Endothelial cell of umbilical vein (primary cell): Measurements from ENCODE around the gene PDLIM3. TPM values are rescaled to one million over a fixed set of nuclear protein-coding genes. Genes with fewer than 3 reads are reported as not detected.

Experiments
- BruUV-seq: library from RNA; stranded (reverse); fragments of 400-500 nt; replicated peaks from 2 replicates; lab custom pipeline; 2021; lab: Mats Ljungman, UMichigan
- CTCF ChIA-PET: fragments of 300-600, 350-600 bp; sonication (Branson Sonifier 250); formaldehyde crosslinking; loops from one replicate; lab custom pipeline; 2021; ENCODE audit warnings: antibody characterized with exemption, inconsistent platforms; lab: Charles Lee
- POLR2A ChIA-PET: fragments of 300-600, 350-600 bp; sonication (Branson Sonifier 250); formaldehyde crosslinking; loops from one replicate; lab custom pipeline; 2021; ENCODE audit warnings: antibody characterized with exemption, inconsistent platforms; lab: Charles Lee
- DNase-seq: peaks from one replicate; pipeline ENCODE4 v3.0.0-alpha.2; 2011; ENCODE audit warnings: low read depth, low spot score
- FAIRE-seq: peaks from 2 replicates; lab custom pipeline; 2011; peaks lifted over from hg19 to GRCh38; lab: Jason Lieb, UNC
- H2AFZ ChIP-seq: 2 replicates; pipeline ENCODE4 v1.6.0; 2012; ENCODE audit warnings: low read depth, low read length, control low read depth, inconsistent platforms
- H3K27ac ChIP-seq: 2 replicates; pipeline ENCODE4 v1.5.1; 2011; ENCODE audit warnings: low read depth, mild to moderate bottlenecking, control low read depth, low read length, moderate library complexity; ENCODE audit not compliant: insufficient read depth
- H3K27me3 ChIP-seq, 2 experiments: 2 replicates each; pipeline versions ENCODE4 v1.6.0 to v1.6.1; 2011; ENCODE audit warnings: low read length in 2 of 2, mixed read lengths in 1 of 2; ENCODE audit not compliant: control insufficient read depth in 2 of 2, insufficient read depth in 2 of 2
- H3K36me3 ChIP-seq, 2 experiments: 2 replicates in 1 of 2; 3 replicates in 1 of 2; pipeline ENCODE4 v1.5.1; 2011; ENCODE audit warnings: low read length in 2 of 2, mild to moderate bottlenecking in 1 of 2, moderate library complexity in 1 of 2; ENCODE audit not compliant: control insufficient read depth in 2 of 2, insufficient read depth in 2 of 2; ENCODE audit errors: extremely low read depth in 1 of 2
- H3K4me1 ChIP-seq: 3 replicates; pipeline ENCODE4 v1.5.1; 2011; ENCODE audit warnings: mild to moderate bottlenecking, low read length; ENCODE audit not compliant: control insufficient read depth, insufficient read depth; ENCODE audit errors: extremely low read depth
- H3K4me2 ChIP-seq: 2 replicates; pipeline ENCODE4 v1.6.1; 2011; ENCODE audit warnings: low read length, control low read depth, mixed read lengths; ENCODE audit not compliant: insufficient read depth
- H3K4me3 ChIP-seq, 3 experiments: fragments of 200-600 bp in 1 of 3; sonication (generic), shearing (Covaris generic) in 1 of 3; replicated peaks in 1 of 3; 2 replicates each; pipeline ENCODE4 v1.5.1; 2011 to 2016; ENCODE audit warnings: control low read depth in 3 of 3, low read length in 3 of 3, mild to moderate bottlenecking in 2 of 3, inconsistent platforms in 1 of 3, low read depth in 1 of 3, moderate library complexity in 1 of 3; ENCODE audit not compliant: insufficient read depth in 1 of 3
- H3K79me2 ChIP-seq: 2 replicates; pipeline ENCODE4 v1.6.0; 2012; ENCODE audit warnings: low read length, inconsistent platforms; ENCODE audit not compliant: control insufficient read depth, insufficient read depth
- H3K9ac ChIP-seq: replicated peaks from 2 replicates; pipeline ENCODE3; 2011; ENCODE audit warnings: low read length, control low read depth; ENCODE audit not compliant: insufficient read depth; ENCODE audit errors: extremely low read depth
- H3K9me1 ChIP-seq: replicated peaks from 3 replicates; pipeline ENCODE4 v1.6.0; 2011; ENCODE audit warnings: mild to moderate bottlenecking, low read length; ENCODE audit not compliant: control insufficient read depth, insufficient read depth; ENCODE audit errors: extremely low read depth
- H3K9me3 ChIP-seq: replicated peaks from 2 replicates; pipeline ENCODE4 v1.5.1; 2012; ENCODE audit warnings: low read length, inconsistent platforms; ENCODE audit not compliant: control insufficient read depth, insufficient read depth
- H4K20me1 ChIP-seq: replicated peaks from 2 replicates; pipeline ENCODE3; 2011; ENCODE audit warnings: mild to moderate bottlenecking, low read length; ENCODE audit not compliant: control insufficient read depth, insufficient read depth; ENCODE audit errors: extremely low read depth
- EZH2 ChIP-seq: IDR thresholded peaks from 2 replicates; pipeline ENCODE4 v1.6.1; 2012; ENCODE audit warnings: borderline replicate concordance, low read depth, mild to moderate bottlenecking, moderate library complexity, low read length, inconsistent platforms; ENCODE audit not compliant: severe bottlenecking
- FOS ChIP-seq: IDR thresholded peaks from 2 replicates; pipeline ENCODE4 v1.6.1; 2011; ENCODE audit warnings: mild to moderate bottlenecking, low read length, moderate library complexity, borderline replicate concordance; ENCODE audit not compliant: insufficient read depth
- GATA2 ChIP-seq: IDR thresholded peaks from 2 replicates; pipeline ENCODE4 v1.7.0; 2011; ENCODE audit warnings: low read depth, mild to moderate bottlenecking, moderate library complexity, mixed read lengths, low read length; ENCODE audit not compliant: insufficient read length, insufficient read depth
- JUN ChIP-seq: IDR thresholded peaks from 2 replicates; pipeline ENCODE4 v1.6.1; 2011; ENCODE audit warnings: borderline replicate concordance, low read depth; ENCODE audit not compliant: insufficient read length, insufficient read depth
- MYC ChIP-seq: IDR thresholded peaks from one replicate; pipeline ENCODE4 v1.6.1; 2011; ENCODE audit warnings: mild to moderate bottlenecking, low read depth, low read length
- POLR2A ChIP-seq: IDR thresholded peaks from 2 replicates; pipeline ENCODE4 v1.6.1; 2012; ENCODE audit warnings: low read depth, mild to moderate bottlenecking, control low read depth, low read length
- POLR2AphosphoS5 ChIP-seq: IDR thresholded peaks from 2 replicates; pipeline ENCODE4 v1.6.1; 2012; ENCODE audit warnings: low read depth, mild to moderate bottlenecking, control low read depth, low read length, moderate library complexity; ENCODE audit not compliant: insufficient read depth
- dilution Hi-C: fragments of 300-500 bp; cut with MboI; formaldehyde crosslinking; loops from one replicate; pipeline ENCODE4 v1.15.0; 2019; ENCODE audit warnings: low sequenced_read_pairs; ENCODE audit not compliant: extremely low pct_ligation_motif_present
- intact Hi-C: fragments of 100-400 bp; cut with micrococcal nuclease; formaldehyde crosslinking; loops from one replicate; pipeline ENCODE4 v1.10.0; 2022
- polyA plus RNA-seq, 4 experiments: library from polyadenylated mRNA; depleted of rRNA in 3 of 4; stranded (reverse) in 3 of 4; unstranded in 1 of 4; fragments of >200 nt; gene quantifications; 2 replicates each; pipeline versions ENCODE4 v1.2.1 to v1.2.3, GENCODE V29; 2011 to 2012; ENCODE audit warnings: missing spikeins in 1 of 4
- total RNA-seq: library from RNA; stranded (reverse); gene quantifications from 2 replicates; pipeline ENCODE4 v1.2.3, GENCODE V29; 2021
- TF ChIP-seq, protein P1 (sequence below), 2 donors: IDR thresholded peaks; 1 replicate in 1 of 2; 2 replicates in 1 of 2; pipeline ENCODE4 v1.5.1; 2011; ENCODE audit warnings: low read length in 2 of 2, mild to moderate bottlenecking in 2 of 2, moderate library complexity in 2 of 2, control low read depth in 1 of 2, inconsistent platforms in 1 of 2, low read depth in 1 of 2; ENCODE audit not compliant: insufficient read depth in 1 of 2; ENCODE audit errors: extremely low read depth in 1 of 2
- TF ChIP-seq, protein P2 (sequence below): IDR thresholded peaks from 2 replicates; pipeline ENCODE4 v1.6.1; 2011; ENCODE audit not compliant: insufficient read depth, insufficient read length

PDLIM3 gene
- total and polyA plus RNA-seq, 2 donors (not counting 3 experiments of a cell fraction or from before 2014, with no cell fraction given), result 9.7 to 17.6 TPM

DNA sequence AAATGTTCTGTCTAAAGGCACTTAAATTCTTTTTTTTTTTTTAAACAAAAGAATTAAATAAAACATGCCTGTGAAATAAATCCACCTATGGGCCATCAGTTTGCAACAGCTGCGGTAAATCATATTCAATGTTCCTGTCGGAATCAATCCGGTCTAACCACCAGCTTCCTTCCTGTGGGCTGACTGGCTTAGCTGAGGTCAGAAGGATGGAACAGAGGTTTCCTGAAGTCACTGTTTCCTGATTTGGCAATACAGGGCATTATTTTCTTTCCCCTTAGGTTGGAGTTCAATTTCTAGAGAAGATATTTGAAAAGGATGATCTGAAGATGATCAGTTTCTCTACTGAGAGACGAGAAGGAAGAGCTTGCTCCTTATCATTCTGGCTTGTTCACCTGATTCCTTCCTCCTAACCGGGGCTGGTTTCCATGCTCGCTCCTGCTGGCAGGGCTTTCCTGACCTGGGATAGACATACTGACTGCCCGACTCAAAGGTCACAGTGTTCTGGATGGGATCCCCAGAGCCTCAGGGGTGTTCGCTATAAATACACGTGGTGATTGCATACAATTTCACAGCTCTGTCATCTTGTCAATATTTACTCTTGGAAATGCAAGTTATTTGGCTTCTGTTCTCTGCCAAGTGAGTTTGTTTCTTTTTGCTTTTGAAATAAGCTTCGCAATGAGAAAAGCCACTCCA lies 21.7 kb downstream of the PDLIM3 start:
- FAIRE-seq (peak; percentile 98), DNase-seq (peak; percentile 86)
- peak; percentile 67 for TF ChIP-seq GATA2
- no peak for TF ChIP-seq POLR2A
- peak; percentile 65 for TF ChIP-seq FOS
- peak; percentile 65 for TF ChIP-seq JUN
- TF ChIP-seq MYC, result no peak
- TF ChIP-seq, protein P1, sequence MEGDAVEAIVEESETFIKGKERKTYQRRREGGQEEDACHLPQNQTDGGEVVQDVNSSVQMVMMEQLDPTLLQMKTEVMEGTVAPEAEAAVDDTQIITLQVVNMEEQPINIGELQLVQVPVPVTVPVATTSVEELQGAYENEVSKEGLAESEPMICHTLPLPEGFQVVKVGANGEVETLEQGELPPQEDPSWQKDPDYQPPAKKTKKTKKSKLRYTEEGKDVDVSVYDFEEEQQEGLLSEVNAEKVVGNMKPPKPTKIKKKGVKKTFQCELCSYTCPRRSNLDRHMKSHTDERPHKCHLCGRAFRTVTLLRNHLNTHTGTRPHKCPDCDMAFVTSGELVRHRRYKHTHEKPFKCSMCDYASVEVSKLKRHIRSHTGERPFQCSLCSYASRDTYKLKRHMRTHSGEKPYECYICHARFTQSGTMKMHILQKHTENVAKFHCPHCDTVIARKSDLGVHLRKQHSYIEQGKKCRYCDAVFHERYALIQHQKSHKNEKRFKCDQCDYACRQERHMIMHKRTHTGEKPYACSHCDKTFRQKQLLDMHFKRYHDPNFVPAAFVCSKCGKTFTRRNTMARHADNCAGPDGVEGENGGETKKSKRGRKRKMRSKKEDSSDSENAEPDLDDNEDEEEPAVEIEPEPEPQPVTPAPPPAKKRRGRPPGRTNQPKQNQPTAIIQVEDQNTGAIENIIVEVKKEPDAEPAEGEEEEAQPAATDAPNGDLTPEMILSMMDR (IDR thresholded peaks at IDR 0.05; ENCODE audit: extremely low read depth in 1 of 2, insufficient read depth in 1 of 2, low read depth in 1 of 2, low read length in 2 of 2), result no peak
- TF ChIP-seq POLR2AphosphoS5, result peak; percentile 93
- TF ChIP-seq, protein P2, sequence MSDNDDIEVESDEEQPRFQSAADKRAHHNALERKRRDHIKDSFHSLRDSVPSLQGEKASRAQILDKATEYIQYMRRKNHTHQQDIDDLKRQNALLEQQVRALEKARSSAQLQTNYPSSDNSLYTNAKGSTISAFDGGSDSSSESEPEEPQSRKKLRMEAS, result no peak
- TF ChIP-seq EZH2, result no peak
- no peaks in the 10 kb centered on the region for H3K36me3 ChIP-seq
- peak overlapping the region; percentile 35 for H3K9ac ChIP-seq
- no peaks in the 10 kb centered on the region for H3K9me3 ChIP-seq
- H3K79me2 ChIP-seq, result no peaks in the 10 kb centered on the region
- H2AFZ ChIP-seq, result peak overlapping the region; percentile 28
- H3K4me3 ChIP-seq, result peak overlapping the region in 1 of 3 experiments; percentile 10
- intact Hi-C loops, result loop anchor here (1.0 to 5.0 kb wide), 7 partner anchors 22 to 320 kb away; partner anchors contain the start of genes ANKRD37, CCDC110, LRP2BP and PDLIM3
- peaks cover 24% of the 10 kb centered on the region for H3K4me1 ChIP-seq
- H3K4me2 ChIP-seq, result peak overlapping the region; percentile 84
- POLR2A ChIA-PET, result interaction anchor here (0.6 to 1.7 kb wide), 2 partner anchors 22 to 864 kb away, joined by 3 to 12 read pairs; partner anchors contain the start of genes CASP3, PDLIM3 and PRIMPOL
- dilution Hi-C loops, result no loop called here
- CTCF ChIA-PET, result interaction anchor here (0.8 to 4.9 kb wide), 9 partner anchors 14 to 524 kb away, joined by 3 to 27 read pairs (median 4); partner anchors contain the start of gene PDLIM3
- no peaks in the 10 kb centered on the region for H3K27me3 ChIP-seq
- H3K27ac ChIP-seq, result peak overlapping the region; percentile 85
- H3K9me1 ChIP-seq, result no peaks in the 10 kb centered on the region
- H4K20me1 ChIP-seq, result no peaks in the 10 kb centered on the region
- TSS peak; percentile 85 for BruUV-seq
